GM19395 (cell line): ENCODE data around the gene USP54.
A peak's percentile ranks its signal among the peaks of the same experiment; 100 is the strongest.

Source experiments
- ATAC-seq: cut with Tn5 transposase; IDR thresholded peaks from one replicate; pipeline ENCODE4 v1.9.1; 2021; ENCODE audit warnings: mild to moderate bottlenecking, moderate library complexity; ENCODE audit not compliant: unreplicated experiment

The USP54 gene

GRCh38 chr10:73537288-73537687 is 53.9 kb downstream of the USP54 start:
- ATAC-seq = no peak

GRCh38 chr10:73534857-73535256 is 56.3 kb downstream of the USP54 start:
- no peak for ATAC-seq

GRCh38 chr10:73529089-73529832 is 61.9 kb downstream of the USP54 start:
- ATAC-seq = no peak

- ATAC-seq = no peak
Observed at GRCh38 chr10:73522263-73522662, 68.9 kb downstream of the USP54 start.

- no peak for ATAC-seq
Observed at GRCh38 chr10:73519336-73519735, 71.8 kb downstream of the USP54 start.

- no peak for ATAC-seq
Observed at GRCh38 chr10:73517166-73517888, 73.8 kb downstream of the USP54 start.

- ATAC-seq = no peak
Observed at GRCh38 chr10:73512207-73512743, 78.9 kb downstream of the USP54 start.

- ATAC-seq = no peak
Observed at GRCh38 chr10:73509695-73510094, 81.4 kb downstream of the USP54 start.

GRCh38 chr10:73506491-73506890 is 84.7 kb downstream of the USP54 start:
- ATAC-seq = no peak

- no peak for ATAC-seq
Observed at GRCh38 chr10:73506074-73506473, 85.1 kb downstream of the USP54 start.

GRCh38 chr10:73503037-73503436 is 88.1 kb downstream of the USP54 start:
- ATAC-seq = no peak

- ATAC-seq = no peak
Observed at GRCh38 chr10:73501651-73502050, 89.5 kb downstream of the USP54 start.

- no peak for ATAC-seq
Observed at GRCh38 chr10:73497623-73498022, 93.5 kb downstream of the USP54 start.

- peak; percentile 64 for ATAC-seq
Observed at GRCh38 chr10:73495884-73496674, 95.1 kb downstream of the USP54 start, which contains the start of gene PPP3CB. TSS of gene PPP3CB (minus strand) at chr10:73496024. CDS start at chr10:73495889, 135 bp downstream.

- peak; percentile 93 for ATAC-seq
Observed at GRCh38 chr10:73495226-73495883, 95.8 kb downstream of the USP54 start.

- no peak for ATAC-seq
Observed at GRCh38 chr10:73494877-73495225, 96.3 kb downstream of the USP54 start.

- ATAC-seq = no peak
Observed at GRCh38 chr10:73494213-73494612, 96.9 kb downstream of the USP54 start.

GRCh38 chr10:73493781-73494180 is 97.4 kb downstream of the USP54 start:
- no peak for ATAC-seq

GRCh38 chr10:73486601-73487000 is 104.5 kb downstream of the USP54 start:
- no peak for ATAC-seq

GRCh38 chr10:73485320-73485719 is 105.8 kb downstream of the USP54 start:
- no peak for ATAC-seq

GRCh38 chr10:73480158-73480557 is 111.0 kb downstream of the USP54 start:
- ATAC-seq = no peak
